ENCODE results near the gene PROCR. TPM values are rescaled to one million over a fixed set of nuclear protein-coding genes. Genes with fewer than 3 reads are reported as not detected.
"Not testable (repeated sequence)": the region's sequence is repeated elsewhere in the genome, so short reads cannot be mapped to it uniquely, and the experiment has no call there.

Gene PROCR
- total and polyA plus RNA-seq, 5 experiments from 2014 or later: 3.2 to 8.5 (median 5.9) TPM

DNA sequence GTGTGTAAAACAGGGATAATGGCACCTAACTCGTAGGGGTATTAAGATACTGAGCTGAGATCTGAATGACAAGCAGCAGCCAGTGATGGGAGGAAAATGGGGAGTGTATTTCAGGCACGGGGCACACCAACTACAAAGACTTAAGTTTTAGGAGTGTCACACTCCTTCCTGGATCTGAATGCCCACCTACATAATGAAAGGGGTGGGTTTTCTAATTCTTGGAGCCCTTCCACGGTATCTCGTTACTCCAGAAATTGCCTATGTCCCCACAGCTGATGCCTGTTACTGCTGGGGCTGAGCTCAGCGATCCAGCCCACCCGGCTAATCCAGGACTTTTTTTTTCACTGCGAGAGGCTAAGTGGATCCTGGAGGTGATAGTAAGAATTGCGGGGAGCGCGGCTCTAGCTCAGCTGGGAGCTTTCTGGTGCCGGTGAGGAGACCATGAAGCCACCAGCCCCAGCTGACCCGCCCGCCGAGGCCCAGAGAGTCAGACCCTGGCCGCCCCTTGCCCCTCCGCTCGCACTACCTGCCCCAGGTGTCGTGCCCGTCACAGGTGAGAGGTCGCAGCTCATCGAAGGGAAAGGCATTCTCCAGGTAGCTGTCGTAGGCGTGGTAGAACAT lies 25.5 kb upstream of the PROCR start:
- Mint-ChIP-seq H3K36me3 (peaks cover 0 to 40% (median 4%) of the 10 kb centered on the region in 3 donors), H3K27me3 (no peaks in the 10 kb centered on the region), H3K9me3 (no peaks in the 10 kb centered on the region), H3K27ac (peak overlapping the region; percentile 91 to 98 (median 95)), H3K4me3 (peak overlapping the region; percentile 91 to 99 (median 96)), H3K4me1 (peaks cover 11 to 48% (median 39%) of the 10 kb centered on the region in 4 donors)
- peak in 3 of 10 donors; percentile 2 to 19 (median 13) for DNase-seq
- peak in 1 of 2 donors; percentile 16 for ATAC-seq
- POLR2A ChIA-PET: interaction anchor here (0.8 to 4.0 kb wide), 16 partner anchors 10 to 596 kb away, joined by 3 to 62 read pairs (median 6); partner anchors contain the start of genes CEP250, MMP24OS and RBM39

- DNase-seq: peak; percentile 88 to 96 (median 92)
- Mint-ChIP-seq H3K9me3 (no peaks in the 10 kb centered on the region), H3K36me3 (peaks cover 0 to 34% (median 2%) of the 10 kb centered on the region in 3 donors), H3K27me3 (no peaks in the 10 kb centered on the region), H3K4me1 (peaks cover 11 to 47% (median 36%) of the 10 kb centered on the region in 4 donors), H3K4me3 (peak within 1 kb of the TSS; percentile 91 to 99 (median 96)), H3K27ac (peak within 1 kb of the TSS; percentile 91 to 98 (median 95))
- POLR2A ChIA-PET: interaction anchor here (0.8 to 4.0 kb wide), 18 partner anchors 10 to 595 kb away, joined by 3 to 62 read pairs (median 5); partner anchors contain the start of genes CEP250, EIF6, MMP24OS and RBM39
- peak; percentile 90 to 91 for ATAC-seq
Measured at GRCh38 chr20:35146920-35147574, 24.8 kb upstream of the PROCR start, which contains the start of gene EDEM2. Gene EDEM2, minus strand, starts transcription at chr20:35147336. Its CDS starts 78 bp downstream, at chr20:35147258.

- peak; percentile 13 to 20 for ATAC-seq
- Mint-ChIP-seq H3K4me3 (peak overlapping the region; percentile 91 to 99 (median 96)), H3K36me3 (peaks cover 0 to 28% (median 2%) of the 10 kb centered on the region in 3 donors), H3K4me1 (peaks cover 11 to 47% (median 36%) of the 10 kb centered on the region in 4 donors), H3K27ac (peak overlapping the region; percentile 91 to 98 (median 95))
- not testable (repeated sequence) for H3K27me3 Mint-ChIP-seq, H3K9me3 Mint-ChIP-seq, DNase-seq
- POLR2A ChIA-PET: interaction anchor here (0.8 to 4.0 kb wide), 14 partner anchors 12 to 594 kb away, joined by 3 to 62 read pairs (median 8); partner anchors contain the start of genes CEP250, EIF6, MMP24OS and RBM39
Measured at GRCh38 chr20:35147575-35148071, 24.2 kb upstream of the PROCR start.

GRCh38 chr20:35150846-35151579 lies 20.9 kb upstream of the PROCR start:
- DNase-seq (no peak), ATAC-seq (no peak)
- no peaks in the 10 kb centered on the region for H3K27me3 Mint-ChIP-seq
- peaks cover 10 to 27% (median 22%) of the 10 kb centered on the region in 4 donors for H3K4me1 Mint-ChIP-seq
- no peaks in the 10 kb centered on the region for H3K9me3 Mint-ChIP-seq
- peaks cover 0 to 3% (median 0%) of the 10 kb centered on the region in 3 donors for H3K36me3 Mint-ChIP-seq
- no peak overlapping the region for H3K4me3 Mint-ChIP-seq
- POLR2A ChIA-PET: no interaction called here
- H3K27ac Mint-ChIP-seq: peak overlapping the region in 1 of 10 donors; percentile 44

DNA sequence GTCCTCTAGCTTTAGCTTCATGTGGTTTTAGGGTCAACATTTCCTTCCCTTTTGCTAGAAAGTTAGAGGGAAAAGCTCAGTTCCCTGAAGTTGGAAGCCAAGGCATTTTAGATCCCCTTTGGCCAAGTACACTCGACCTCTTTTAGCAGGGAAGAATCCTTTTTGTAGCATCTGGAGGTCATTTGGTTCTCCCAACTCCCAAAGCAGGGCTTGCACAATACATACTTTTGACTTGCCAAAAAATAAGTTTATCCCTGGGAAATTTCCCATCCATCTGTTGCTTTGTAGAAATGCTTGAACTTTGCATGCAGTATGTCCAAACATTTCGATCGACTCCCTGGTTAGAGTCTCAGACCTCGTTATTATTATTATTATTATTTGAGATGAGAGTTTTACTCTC lies 20.1 kb upstream of the PROCR start:
- DNase-seq: no peak
- no peak overlapping the region for H3K4me3 Mint-ChIP-seq
- H3K27me3 Mint-ChIP-seq: no peaks in the 10 kb centered on the region

DNA sequence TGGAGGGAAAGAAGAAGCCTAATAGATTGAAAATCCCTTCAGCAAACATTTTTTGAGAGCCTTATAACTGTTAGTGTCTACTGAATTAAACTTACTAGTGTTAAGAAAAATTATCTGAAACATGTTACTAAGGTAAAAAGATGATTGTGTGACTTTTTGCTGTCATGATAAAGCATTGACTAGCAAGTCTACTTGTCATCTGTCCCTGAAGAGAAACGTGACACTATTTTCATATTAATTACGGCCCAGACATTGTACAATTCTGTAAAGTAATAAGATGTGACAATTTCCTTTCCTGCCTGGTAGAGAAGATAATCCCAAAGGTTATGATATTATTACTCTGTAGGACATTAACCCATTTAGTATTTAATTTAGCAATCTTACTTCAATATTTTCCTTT lies 15.9 kb upstream of the PROCR start:
- peaks cover 0 to 7% (median 5%) of the 10 kb centered on the region in 4 donors for H3K4me1 Mint-ChIP-seq
- H3K4me3 Mint-ChIP-seq: no peak overlapping the region
- no peaks in the 10 kb centered on the region for H3K9me3 Mint-ChIP-seq
- H3K27ac Mint-ChIP-seq: peak overlapping the region in 1 of 10 donors; percentile 12
- ATAC-seq (no peak), DNase-seq (no peak)
- POLR2A ChIA-PET: interaction anchor here (0.6 to 1.1 kb wide), 2 partner anchors 9 to 13 kb away, joined by 4 to 6 read pairs; partner anchors contain the start of gene EDEM2
- no peaks in the 10 kb centered on the region for H3K36me3 Mint-ChIP-seq
- H3K27me3 Mint-ChIP-seq: no peaks in the 10 kb centered on the region

More for the DNA sequence above, 20.1 kb upstream of the PROCR start:
- Mint-ChIP-seq H3K4me1 (peaks cover 8 to 21% (median 16%) of the 10 kb centered on the region in 4 donors), H3K27ac (no peak overlapping the region), H3K9me3 (no peaks in the 10 kb centered on the region), H3K36me3 (no peaks in the 10 kb centered on the region)
- POLR2A ChIA-PET: no interaction called here
- no peak for ATAC-seq

GRCh38 chr20:35156978-35157377 lies 14.9 kb upstream of the PROCR start:
- Mint-ChIP-seq H3K4me3 (no peak overlapping the region), H3K4me1 (peaks cover 7 to 17% (median 12%) of the 10 kb centered on the region in 4 donors), H3K27me3 (no peaks in the 10 kb centered on the region), H3K9me3 (peaks cover 0 to 2% (median 0%) of the 10 kb centered on the region in 9 donors), H3K36me3 (no peaks in the 10 kb centered on the region), H3K27ac (peak overlapping the region in 1 of 10 donors; percentile 43)
- no peak for ATAC-seq
- no peak for DNase-seq
- POLR2A ChIA-PET: interaction anchor here (1.1 kb wide), 1 partner anchor 10 kb away, joined by 4 read pairs; the partner anchor contains the start of gene EDEM2

DNA sequence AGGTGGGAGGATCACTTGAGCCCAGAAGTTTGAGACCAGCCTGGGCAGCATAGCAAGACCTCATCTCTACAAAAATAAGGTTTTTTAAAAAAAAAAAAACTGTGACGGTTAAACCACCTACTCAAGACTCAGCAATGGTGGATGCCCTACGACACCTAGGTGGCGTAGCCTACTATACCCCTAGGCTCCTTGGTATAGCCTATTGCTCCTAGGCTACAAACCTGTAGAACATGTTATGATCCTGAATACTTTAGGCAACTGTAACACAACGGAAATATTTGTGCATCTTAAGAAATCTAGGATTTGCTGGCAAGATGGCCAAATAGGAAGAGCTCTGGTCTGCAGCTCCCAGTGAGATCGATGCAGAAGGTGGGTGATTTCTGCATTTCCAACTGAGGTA lies 11.5 kb upstream of the PROCR start:
- Mint-ChIP-seq H3K36me3 (peaks cover 2 to 15% (median 6%) of the 10 kb centered on the region in 3 donors), H3K4me3 (peak overlapping the region in 8 of 10 donors; percentile 6 to 84 (median 50)), H3K4me1 (peaks cover 12 to 27% (median 23%) of the 10 kb centered on the region in 4 donors), H3K27ac (peak overlapping the region in 9 of 10 donors; percentile 34 to 98 (median 92)), H3K9me3 (peaks cover 0 to 19% (median 10%) of the 10 kb centered on the region in 9 donors)
- POLR2A ChIA-PET: interaction anchor here (0.7 to 3.6 kb wide), 4 partner anchors 13 to 17 kb away, joined by 7 to 62 read pairs (median 10); partner anchors contain the start of gene EDEM2
- DNase-seq, H3K27me3 Mint-ChIP-seq, ATAC-seq: not testable (repeated sequence)

GRCh38 chr20:35164531-35164930 lies 7.3 kb upstream of the PROCR start:
- ATAC-seq, DNase-seq, H3K27me3 Mint-ChIP-seq, H3K4me3 Mint-ChIP-seq: not testable (repeated sequence)
- Mint-ChIP-seq H3K9me3 (peaks cover 0 to 19% (median 10%) of the 10 kb centered on the region in 9 donors), H3K27ac (peak overlapping the region in 3 of 10 donors; percentile 14 to 58 (median 37)), H3K36me3 (peaks cover 2 to 15% (median 6%) of the 10 kb centered on the region in 3 donors), H3K4me1 (peaks cover 16 to 31% (median 27%) of the 10 kb centered on the region in 4 donors)
- POLR2A ChIA-PET: interaction anchor here (0.6 to 1.1 kb wide), 2 partner anchors 17 to 114 kb away, joined by 5 to 7 read pairs; partner anchors contain the start of genes EDEM2 and MMP24OS

- Mint-ChIP-seq H3K4me1 (peaks cover 15 to 29% (median 25%) of the 10 kb centered on the region in 4 donors), H3K27ac (peak overlapping the region in 3 of 10 donors; percentile 32 to 77 (median 68)), H3K9me3 (peaks cover 0 to 19% (median 10%) of the 10 kb centered on the region in 9 donors), H3K4me3 (no peak overlapping the region), H3K36me3 (peaks cover 2 to 15% (median 6%) of the 10 kb centered on the region in 3 donors), H3K27me3 (no peaks in the 10 kb centered on the region)
- ATAC-seq (no peak), DNase-seq (no peak)
- POLR2A ChIA-PET: interaction anchor here (0.6 to 1.1 kb wide), 5 partner anchors 16 to 577 kb away, joined by 3 to 7 read pairs (median 6); partner anchors contain the start of genes EDEM2, MMP24OS and RBM39
Measured at GRCh38 chr20:35165221-35166185, 6.4 kb upstream of the PROCR start.

Measured in naive thymus-derived CD8-positive, alpha-beta T cell (primary cell).